Measurements from ENCODE around the gene CEACAM3.
"Not testable (repeated sequence)": the region's sequence is repeated elsewhere in the genome, so short reads cannot be mapped to it uniquely, and the experiment has no call there.

The CEACAM3 gene

DNA sequence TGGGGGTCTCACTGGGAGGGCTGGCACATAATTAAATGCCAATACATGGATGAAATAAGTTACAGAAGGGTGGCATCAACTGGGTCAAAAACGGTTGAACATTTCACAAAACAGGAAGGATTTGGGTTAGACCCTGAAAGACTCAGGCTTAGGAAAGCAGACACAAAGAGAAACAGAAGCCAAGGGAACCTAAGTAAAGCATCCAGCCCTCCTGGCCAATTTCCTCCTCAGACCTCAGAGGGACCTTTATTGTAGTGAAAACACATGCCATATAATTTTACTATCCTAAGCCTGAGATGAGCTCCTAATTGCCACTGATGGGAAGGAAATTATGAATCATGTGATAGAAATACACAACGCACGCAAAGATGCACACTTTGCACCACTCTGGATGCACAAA, 12.1 kb upstream of the CEACAM3 start:
- no peak overlapping the region for H3K4me3 ChIP-seq (ENCODE audit: low read depth, low read length)
- TF ChIP-seq CTCF (IDR thresholded peaks at IDR 0.05; ENCODE audit: borderline replicate concordance, insufficient read depth, low read depth, low read length): no peak

- TF ChIP-seq CTCF (IDR thresholded peaks at IDR 0.05; ENCODE audit: borderline replicate concordance, insufficient read depth, low read depth, low read length): no peak
Measured at GRCh38 chr19:41784743-41785142, 11.6 kb upstream of the CEACAM3 start.

DNA sequence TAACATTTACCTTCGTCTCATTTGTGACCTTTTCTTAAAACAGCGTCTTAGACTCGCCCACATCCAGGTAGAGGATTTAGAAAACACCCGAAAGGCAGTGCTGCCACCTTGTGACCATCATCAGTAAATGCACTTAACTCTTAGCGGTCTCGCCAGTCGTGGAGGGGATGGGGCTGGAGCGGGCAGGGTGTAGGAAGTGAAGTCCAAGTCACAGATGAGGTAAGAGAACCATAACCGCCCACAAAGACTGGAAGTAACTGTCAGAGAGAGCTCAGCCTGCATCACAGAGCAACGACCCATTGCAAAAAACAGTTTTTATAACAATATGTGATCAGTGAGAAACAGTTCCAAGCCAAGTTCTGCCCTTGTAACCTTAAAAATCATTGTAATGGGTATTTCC, 10.7 kb upstream of the CEACAM3 start:
- peak; percentile 75 for TF ChIP-seq CTCF (IDR thresholded peaks at IDR 0.05; ENCODE audit: borderline replicate concordance, insufficient read depth, low read depth, low read length)
- no peak overlapping the region for H3K4me3 ChIP-seq (ENCODE audit: low read depth, low read length)

More at GRCh38 chr19:41784743-41785142, 11.6 kb upstream of the CEACAM3 start:
- H3K4me3 ChIP-seq (ENCODE audit: low read depth, low read length): no peak overlapping the region

GRCh38 chr19:41787055-41787454, 9.3 kb upstream of the CEACAM3 start:
- TF ChIP-seq CTCF (IDR thresholded peaks at IDR 0.05; ENCODE audit: borderline replicate concordance, insufficient read depth, low read depth, low read length): no peak
- no peak overlapping the region for H3K4me3 ChIP-seq (ENCODE audit: low read depth, low read length)

DNA sequence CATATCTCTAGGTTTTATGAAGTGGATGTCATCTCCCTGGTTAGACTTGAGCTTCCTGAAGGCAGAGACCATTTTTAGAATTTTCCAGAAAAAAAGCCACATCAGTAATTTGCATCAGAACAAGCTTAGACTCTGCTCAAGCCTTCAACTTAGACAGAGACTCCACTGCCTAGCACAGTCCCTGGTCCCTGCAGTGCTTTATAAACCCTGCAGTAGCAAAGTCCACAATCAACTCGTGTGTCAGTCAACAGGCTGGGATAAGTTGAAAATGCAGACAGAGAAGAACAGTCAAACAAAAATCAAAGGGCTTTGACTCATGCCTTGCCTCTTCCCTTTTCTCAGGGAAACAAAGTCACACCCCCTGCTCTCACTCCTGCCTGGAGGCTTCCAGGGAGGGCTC, 7.9 kb upstream of the CEACAM3 start:
- not testable (repeated sequence) for H3K4me3 ChIP-seq (ENCODE audit: low read depth, low read length)

DNA sequence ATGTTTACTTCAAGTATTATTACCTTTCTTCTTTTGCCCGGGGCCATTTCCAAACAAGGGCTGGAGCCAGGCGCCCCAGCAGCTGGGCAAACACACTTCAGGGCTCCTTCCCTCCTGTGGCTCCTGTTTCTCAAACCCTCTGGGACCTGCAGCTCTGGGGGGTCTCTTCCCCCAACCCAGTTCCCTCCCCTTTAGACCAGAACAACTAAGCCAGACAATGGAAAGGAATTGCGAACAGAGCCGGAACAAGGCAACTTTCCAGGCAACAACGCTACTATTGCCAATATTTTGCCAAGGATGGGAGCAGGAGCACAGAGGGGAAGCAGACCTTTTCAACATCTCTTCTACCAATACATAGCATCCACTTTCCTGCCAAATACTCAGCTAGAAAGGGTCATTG, 7.3 kb upstream of the CEACAM3 start:
- not testable (repeated sequence) for H3K4me3 ChIP-seq (ENCODE audit: low read depth, low read length)

GRCh38 chr19:41792513-41793413, 3.6 kb upstream of the CEACAM3 start:
- peak; percentile 82 for TF ChIP-seq CTCF (IDR thresholded peaks at IDR 0.05; ENCODE audit: borderline replicate concordance, insufficient read depth, low read depth, low read length)

GRCh38 chr19:41793414-41793727, 3.0 kb upstream of the CEACAM3 start:
- no peak for TF ChIP-seq CTCF (IDR thresholded peaks at IDR 0.05; ENCODE audit: borderline replicate concordance, insufficient read depth, low read depth, low read length)
- H3K4me3 ChIP-seq (ENCODE audit: low read depth, low read length): no peak overlapping the region

More at GRCh38 chr19:41792513-41793413, 3.6 kb upstream of the CEACAM3 start:
- no peak overlapping the region for H3K4me3 ChIP-seq (ENCODE audit: low read depth, low read length)
